Activated CD8-positive, alpha-beta T cell treated with anti-CD3 and anti-CD28 coated beads for 36 hours (primary cell): ENCODE measurements around the gene SCPEP1. TPM values are rescaled to one million over a fixed set of nuclear protein-coding genes. Genes with fewer than 3 reads are reported as not detected.

Source experiments
- ATAC-seq: fragments of 200-7000 bp; cut with Tn5 transposase; one replicate; pipeline ENCODE4 v1.10.0; 2021; ENCODE audit warnings: mild to moderate bottlenecking, moderate library complexity
- CTCF ChIA-PET: fragments of 350-600 bp; sonication (Branson Sonifier 250); formaldehyde crosslinking; loops from one replicate; lab custom pipeline; 2021; ENCODE audit warnings: antibody characterized with exemption; lab: Charles Lee
- POLR2A ChIA-PET: fragments of 350-600 bp; sonication (Branson Sonifier 250); formaldehyde crosslinking; loops from one replicate; lab custom pipeline; 2021; ENCODE audit warnings: antibody characterized with exemption; lab: Charles Lee
- DNase-seq: peaks from one replicate; pipeline ENCODE4 v3.0.0-alpha.2; 2020
- H3K27ac Mint-ChIP-seq: one replicate; pipeline ENCODE4 v1.8.0; 2021; ENCODE audit warnings: mild to moderate bottlenecking, mixed read lengths
- H3K27me3 Mint-ChIP-seq: one replicate; pipeline ENCODE4 v1.8.0; 2021; ENCODE audit warnings: mixed read lengths
- H3K36me3 Mint-ChIP-seq: one replicate; pipeline ENCODE4 v1.8.0; 2021; ENCODE audit warnings: low read depth, mixed read lengths
- H3K4me1 Mint-ChIP-seq: one replicate; pipeline ENCODE4 v1.8.0; 2021; ENCODE audit warnings: low read depth, mixed read lengths
- H3K4me3 Mint-ChIP-seq: one replicate; pipeline ENCODE4 v1.8.0; 2021; ENCODE audit warnings: mild to moderate bottlenecking, moderate library complexity, mixed read lengths
- H3K9me3 Mint-ChIP-seq: one replicate; pipeline ENCODE4 v1.8.0; 2021; ENCODE audit warnings: mixed read lengths
- intact Hi-C: fragments of 100-400 bp; cut with micrococcal nuclease; formaldehyde crosslinking; loops from one replicate; pipeline ENCODE4 v1.10.0; 2022
- total RNA-seq, 2 experiments: library from RNA; stranded (reverse); gene quantifications; one replicate each; pipeline ENCODE4 v1.2.3, GENCODE V29; 2021
- TF ChIP-seq, protein P1 (sequence below): fragments of 200-600 bp; IDR thresholded peaks from one replicate; pipeline ENCODE4 v1.8.0; 2022; ENCODE audit warnings: antibody characterized with exemption, mild to moderate bottlenecking

Gene SCPEP1
- total RNA-seq, 2 experiments from 2014 or later, result 16.0 to 17.8 TPM

DNA sequence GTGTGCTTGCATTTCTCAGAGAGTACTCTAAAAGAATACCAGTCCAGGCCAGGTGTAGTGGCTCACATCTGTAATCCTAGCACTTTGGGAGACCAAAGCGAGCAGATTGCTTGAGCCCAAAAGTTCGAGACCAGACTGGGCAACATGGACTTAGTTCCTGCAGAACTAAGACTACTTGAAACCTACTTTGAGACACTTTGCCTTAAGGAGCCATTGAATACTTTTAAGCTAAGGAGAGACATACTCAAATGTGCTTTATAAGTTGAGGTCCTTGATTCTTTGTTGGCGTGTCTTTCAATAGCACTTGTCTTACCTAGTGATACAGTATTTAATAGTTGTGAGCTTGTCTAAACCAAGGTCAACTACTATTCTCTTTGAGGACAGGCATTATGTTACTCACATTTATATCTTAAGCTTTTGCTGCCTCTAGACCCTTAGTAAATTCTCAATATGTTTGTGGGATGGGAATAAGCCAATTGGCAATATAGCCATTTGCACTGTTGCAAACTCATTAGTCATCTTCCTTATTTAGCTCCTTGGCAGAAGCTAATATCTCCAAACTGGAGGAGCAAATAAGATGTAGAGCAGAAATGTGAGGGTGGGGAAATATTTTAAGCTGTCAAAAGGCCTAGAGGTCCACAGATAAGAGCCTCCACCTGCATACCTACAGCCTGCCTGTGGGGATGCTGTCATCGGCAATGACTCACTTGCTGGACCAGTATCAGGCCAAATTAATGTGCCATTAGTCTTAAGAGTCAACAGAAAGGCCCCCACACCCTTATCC lies 16.3 kb downstream of the SCPEP1 start:
- no peak for ATAC-seq

DNA sequence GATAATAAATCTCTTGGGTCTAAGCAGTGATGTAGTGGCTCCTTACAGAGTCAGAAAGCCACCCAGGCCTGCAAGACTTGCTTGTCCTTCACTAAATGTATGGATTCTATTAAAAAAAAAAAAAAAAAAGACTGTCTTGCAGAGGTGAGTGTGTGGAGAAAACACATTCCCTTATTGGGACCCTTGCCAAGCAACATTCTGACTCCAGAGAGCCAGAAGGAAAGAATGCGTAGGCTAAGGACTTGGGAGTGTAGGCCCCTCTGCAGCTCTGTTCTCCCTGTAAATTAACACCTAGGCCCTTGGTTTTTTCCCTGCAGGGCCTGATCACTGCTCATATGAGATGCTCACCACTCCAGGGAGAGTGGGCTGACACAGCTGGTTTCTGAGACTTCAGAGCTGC lies 17.8 kb downstream of the SCPEP1 start:
- intact Hi-C loops, result no loop called here
- Mint-ChIP-seq H3K27ac (no peak overlapping the region), H3K9me3 (no peaks in the 10 kb centered on the region), H3K36me3 (peaks cover 9% of the 10 kb centered on the region), H3K27me3 (no peaks in the 10 kb centered on the region), H3K4me1 (no peaks in the 10 kb centered on the region), H3K4me3 (no peak overlapping the region)
- no peak for DNase-seq
- CTCF ChIA-PET, result no interaction called here
- ATAC-seq, result no peak
- TF ChIP-seq, protein P1, sequence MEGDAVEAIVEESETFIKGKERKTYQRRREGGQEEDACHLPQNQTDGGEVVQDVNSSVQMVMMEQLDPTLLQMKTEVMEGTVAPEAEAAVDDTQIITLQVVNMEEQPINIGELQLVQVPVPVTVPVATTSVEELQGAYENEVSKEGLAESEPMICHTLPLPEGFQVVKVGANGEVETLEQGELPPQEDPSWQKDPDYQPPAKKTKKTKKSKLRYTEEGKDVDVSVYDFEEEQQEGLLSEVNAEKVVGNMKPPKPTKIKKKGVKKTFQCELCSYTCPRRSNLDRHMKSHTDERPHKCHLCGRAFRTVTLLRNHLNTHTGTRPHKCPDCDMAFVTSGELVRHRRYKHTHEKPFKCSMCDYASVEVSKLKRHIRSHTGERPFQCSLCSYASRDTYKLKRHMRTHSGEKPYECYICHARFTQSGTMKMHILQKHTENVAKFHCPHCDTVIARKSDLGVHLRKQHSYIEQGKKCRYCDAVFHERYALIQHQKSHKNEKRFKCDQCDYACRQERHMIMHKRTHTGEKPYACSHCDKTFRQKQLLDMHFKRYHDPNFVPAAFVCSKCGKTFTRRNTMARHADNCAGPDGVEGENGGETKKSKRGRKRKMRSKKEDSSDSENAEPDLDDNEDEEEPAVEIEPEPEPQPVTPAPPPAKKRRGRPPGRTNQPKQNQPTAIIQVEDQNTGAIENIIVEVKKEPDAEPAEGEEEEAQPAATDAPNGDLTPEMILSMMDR, result no peak
- POLR2A ChIA-PET, result no interaction called here

More for the DNA sequence above, 16.3 kb downstream of the SCPEP1 start:
- POLR2A ChIA-PET, result interaction anchor here (0.6 kb wide), 1 partner anchor 22 kb away, joined by 3 read pairs; no protein-coding TSS in a partner anchor
- no peak for DNase-seq
- no peaks in the 10 kb centered on the region for H3K27me3 Mint-ChIP-seq
- H3K4me1 Mint-ChIP-seq, result no peaks in the 10 kb centered on the region
- intact Hi-C loops, result no loop called here
- CTCF ChIA-PET, result no interaction called here
- TF ChIP-seq, protein P1, result no peak
- no peaks in the 10 kb centered on the region for H3K9me3 Mint-ChIP-seq
- H3K4me3 Mint-ChIP-seq, result no peak overlapping the region
- H3K27ac Mint-ChIP-seq, result no peak overlapping the region
- H3K36me3 Mint-ChIP-seq, result peaks cover 9% of the 10 kb centered on the region

DNA sequence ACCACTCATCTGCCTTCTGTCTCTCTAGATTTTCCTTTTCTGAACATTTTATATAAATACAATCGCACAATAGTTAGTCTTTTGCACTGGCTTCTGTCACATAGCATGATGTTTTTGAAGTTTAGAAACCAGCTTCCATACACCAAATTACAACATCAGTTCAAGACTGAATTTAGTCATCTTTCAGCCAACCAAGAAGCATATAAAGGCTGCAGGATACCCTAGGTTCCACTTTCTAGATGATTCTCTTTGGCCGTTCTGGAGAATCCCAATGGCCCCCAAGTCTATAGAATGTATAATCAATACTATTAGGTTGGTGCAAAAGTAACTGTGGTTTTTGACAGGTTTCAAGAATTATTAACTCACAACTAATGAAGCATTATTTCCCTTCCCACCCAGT lies 19.4 kb downstream of the SCPEP1 start:
- DNase-seq (no peak), ATAC-seq (no peak)
- H3K9me3 Mint-ChIP-seq, result no peaks in the 10 kb centered on the region
- POLR2A ChIA-PET, result no interaction called here
- H3K36me3 Mint-ChIP-seq, result peaks cover 9% of the 10 kb centered on the region
- H3K27ac Mint-ChIP-seq, result no peak overlapping the region
- CTCF ChIA-PET, result interaction anchor here (0.9 to 1.4 kb wide), 2 partner anchors 10 to 13 kb away, joined by 3 read pairs; no protein-coding TSS in a partner anchor
- intact Hi-C loops, result no loop called here
- TF ChIP-seq, protein P1, result no peak
- H3K4me3 Mint-ChIP-seq, result no peak overlapping the region
- H3K4me1 Mint-ChIP-seq, result no peaks in the 10 kb centered on the region
- no peaks in the 10 kb centered on the region for H3K27me3 Mint-ChIP-seq

DNA sequence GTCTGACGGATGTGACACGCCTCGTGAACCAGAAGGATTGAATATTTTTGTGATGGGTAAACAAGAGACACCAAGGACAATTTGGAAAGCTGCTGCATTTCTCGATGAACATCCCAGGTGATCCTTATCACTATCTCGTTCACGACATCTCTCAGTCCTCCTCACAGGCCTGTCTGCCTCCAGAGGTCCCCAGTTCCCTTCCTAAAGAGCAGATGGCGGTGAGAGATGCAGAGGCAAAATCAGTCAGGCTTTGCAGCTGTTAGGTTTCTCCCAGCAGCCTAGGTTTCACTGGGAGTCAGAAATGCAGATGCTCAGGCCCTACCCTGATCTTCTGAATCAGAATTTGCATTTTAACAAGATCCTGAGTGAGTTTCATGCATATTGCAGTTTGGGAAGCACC lies 23.6 kb downstream of the SCPEP1 start:
- no peak for ATAC-seq
- DNase-seq, result no peak
- peaks cover 3% of the 10 kb centered on the region for H3K4me1 Mint-ChIP-seq
- POLR2A ChIA-PET, result no interaction called here
- intact Hi-C loops, result no loop called here
- TF ChIP-seq, protein P1, result no peak
- H3K4me3 Mint-ChIP-seq, result no peak overlapping the region
- no peaks in the 10 kb centered on the region for H3K9me3 Mint-ChIP-seq
- H3K27me3 Mint-ChIP-seq, result no peaks in the 10 kb centered on the region
- H3K36me3 Mint-ChIP-seq, result peaks cover 13% of the 10 kb centered on the region
- CTCF ChIA-PET, result interaction anchor here (0.8 to 1.4 kb wide), 2 partner anchors 9 to 10 kb away, joined by 3 read pairs; no protein-coding TSS in a partner anchor
- no peak overlapping the region for H3K27ac Mint-ChIP-seq

DNA sequence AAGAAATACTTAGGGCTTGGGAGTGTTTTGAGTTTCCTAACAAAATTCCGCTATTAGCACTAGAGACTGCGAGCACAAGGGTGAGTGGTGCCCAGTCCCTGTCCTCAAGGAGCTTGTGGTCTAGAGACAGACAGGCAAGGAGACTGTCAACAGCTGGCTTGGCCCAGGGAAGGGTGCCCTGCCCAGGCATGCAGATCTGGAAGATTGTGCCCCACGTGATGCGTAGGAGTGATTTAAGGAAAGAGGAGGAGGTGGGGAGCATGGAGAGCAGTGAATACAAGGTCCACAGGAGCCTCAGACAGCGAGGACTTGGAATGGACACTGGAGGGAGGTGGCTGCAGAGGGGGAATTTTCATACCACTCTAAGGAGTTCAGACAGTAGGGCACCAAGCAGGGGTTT lies 25.0 kb downstream of the SCPEP1 start:
- ChIA-PET CTCF (no interaction called here), POLR2A (no interaction called here)
- no peaks in the 10 kb centered on the region for H3K27me3 Mint-ChIP-seq
- DNase-seq (no peak), ATAC-seq (no peak)
- H3K4me3 Mint-ChIP-seq, result no peak overlapping the region
- intact Hi-C loops, result no loop called here
- peaks cover 7% of the 10 kb centered on the region for H3K36me3 Mint-ChIP-seq
- TF ChIP-seq, protein P1, result no peak
- H3K27ac Mint-ChIP-seq, result no peak overlapping the region
- peaks cover 3% of the 10 kb centered on the region for H3K4me1 Mint-ChIP-seq
- H3K9me3 Mint-ChIP-seq, result no peaks in the 10 kb centered on the region
